ENCODE data around the gene TFB1M. TPM values are rescaled to one million over a fixed set of nuclear protein-coding genes. Genes with fewer than 3 reads are reported as not detected.

TFB1M gene
- total RNA-seq (2022; extraction: Qiagen RNA extraction; ENCODE audit: low read depth) = 7.1 to 9.2 TPM (median 8.2 TPM) in 5 replicates

GRCh38 chr6:155314092-155314772 is at the start of gene TFB1M:
Gene TFB1M, minus strand, starts transcription at chr6:155314484. Its CDS starts 56 bp downstream, at chr6:155314428.

DNA sequence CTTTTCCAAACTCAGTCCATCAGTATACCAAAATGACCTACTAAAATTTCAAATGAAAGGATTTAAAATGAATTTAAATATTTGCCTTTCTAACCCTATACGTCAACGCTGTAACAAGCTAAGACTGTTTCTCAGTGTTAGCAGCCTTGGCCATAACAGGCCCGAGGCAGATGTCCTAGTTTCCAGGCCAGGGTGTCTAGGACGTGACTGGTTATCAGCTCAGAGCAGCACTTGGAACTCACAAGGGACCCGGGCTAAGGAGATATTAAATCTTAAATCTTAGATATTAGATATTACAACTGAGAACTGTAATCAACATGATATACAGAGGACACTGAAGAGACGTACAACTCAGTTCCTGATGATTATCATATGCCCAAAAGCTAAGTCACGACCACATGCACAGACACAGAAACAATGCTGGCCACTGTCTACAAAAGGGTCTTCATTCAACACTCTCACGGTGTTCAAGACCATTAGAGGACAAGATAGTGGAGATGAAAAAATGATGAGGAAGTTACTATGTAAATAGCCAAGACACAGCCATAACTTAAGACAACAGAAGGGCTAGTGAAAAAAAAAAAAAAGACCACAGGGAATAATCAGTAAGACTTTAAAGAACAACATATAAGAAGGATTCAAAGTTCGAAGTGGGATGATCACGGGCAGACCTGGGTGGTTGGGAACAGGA is 50.8 kb downstream of the TFB1M start, which contains the start of gene CLDN20:
Gene CLDN20 (plus strand): TSS at position 641 of the 691 bp plus-strand sequence. CDS start 11,707 bp downstream, outside the sequence.

Other genes with a start within 250 kb of the TFB1M start
- gene CLDN20, start 50.5 kb downstream of the TFB1M start, total RNA-seq (2022; extraction: Qiagen RNA extraction; ENCODE audit: low read depth) = not detected in 5 replicates
- not detected in 5 replicates for gene NOX3, start 141.4 kb upstream of the TFB1M start, total RNA-seq (2022; extraction: Qiagen RNA extraction; ENCODE audit: low read depth)